GM12872 (cell line): Measurements from ENCODE around the gene CERT1.

Experiments used
- CTCF ChIP-seq: IDR thresholded peaks from 3 replicates; pipeline ENCODE4 v1.5.1; 2011; ENCODE audit warnings: low read depth, mild to moderate bottlenecking, low read length, moderate library complexity; ENCODE audit not compliant: insufficient read depth

The CERT1 gene

GRCh38 chr5:75457691-75458090 is 53.7 kb downstream of the CERT1 start:
- no peak for TF ChIP-seq CTCF

GRCh38 chr5:75457161-75457560 is 54.3 kb downstream of the CERT1 start:
- TF ChIP-seq CTCF = no peak

GRCh38 chr5:75450069-75450468 is 61.4 kb downstream of the CERT1 start:
- no peak for TF ChIP-seq CTCF

GRCh38 chr5:75446068-75446467 is 65.4 kb downstream of the CERT1 start:
- no peak for TF ChIP-seq CTCF

- TF ChIP-seq CTCF = no peak
Observed at GRCh38 chr5:75441560-75441959, 69.9 kb downstream of the CERT1 start.

GRCh38 chr5:75439276-75439675 is 72.2 kb downstream of the CERT1 start:
- no peak for TF ChIP-seq CTCF

GRCh38 chr5:75438722-75439121 is 72.7 kb downstream of the CERT1 start:
- TF ChIP-seq CTCF = no peak

- TF ChIP-seq CTCF = no peak
Observed at GRCh38 chr5:75435096-75435495, 76.3 kb downstream of the CERT1 start.
